GM12878 (cell line): ENCODE measurements around the gene EFNA2. TPM values are rescaled to one million over a fixed set of nuclear protein-coding genes. Genes with fewer than 3 reads are reported as not detected.
A peak's percentile ranks its signal among the peaks of the same experiment; 100 is the strongest.

ENCODE experiments used
- ATAC-seq: fragments of 200-7000 bp; cut with Tn5 transposase; 3 replicates; pipeline ENCODE4 v1.9.1; 2020; ENCODE audit warnings: mild to moderate bottlenecking, moderate library complexity
- BruUV-seq: library from RNA; stranded (reverse); fragments of 400-500 nt; replicated peaks from 2 replicates; lab custom pipeline; 2021; lab: Mats Ljungman, UMichigan
- CTCF ChIA-PET: fragments of 300-600 bp; sonication (Branson Sonifier 250); formaldehyde crosslinking; extraction: SDS; loops from one replicate; lab custom pipeline; 2021; ENCODE audit warnings: inconsistent platforms; lab: Yijun Ruan, JAX
- POLR2A ChIA-PET: fragments of 350-600 bp; formaldehyde crosslinking; extraction: SDS; loops from one replicate; lab custom pipeline; 2021; ENCODE audit warnings: inconsistent platforms; lab: Charles Lee
- RAD21 ChIA-PET: fragments of 300-600 bp; sonication (Branson Sonifier 250); formaldehyde crosslinking; loops from one replicate; lab custom pipeline; 2023; ENCODE audit warnings: antibody characterized with exemption; ENCODE audit not compliant: unreplicated experiment; lab: Charles Lee
- SMC1A ChIA-PET: fragments of 300-600 bp; sonication (Branson Sonifier 250); formaldehyde crosslinking; loops from one replicate; lab custom pipeline; 2023; ENCODE audit not compliant: unreplicated experiment, uncharacterized antibody; lab: Charles Lee
- DNase-seq: peaks from one replicate; pipeline ENCODE4 v3.0.0-alpha.2; 2011; ENCODE audit warnings: low read depth, low spot score
- FAIRE-seq: peaks from 3 replicates; lab custom pipeline; 2011; peaks lifted over from hg19 to GRCh38; lab: Jason Lieb, UNC
- H2AFZ ChIP-seq: 2 replicates; pipeline ENCODE4 v1.6.0; 2011; ENCODE audit warnings: low read depth, low read length, control low read depth; ENCODE audit not compliant: control insufficient read depth
- H3K27ac ChIP-seq: 2 replicates; pipeline ENCODE4 v1.5.1; 2011; ENCODE audit warnings: control low read depth; ENCODE audit not compliant: control insufficient read depth, insufficient read depth
- H3K27me3 ChIP-seq, 2 experiments: replicated peaks in 1 of 2; 2 replicates each; pipeline versions ENCODE4 v1.6.0 to v1.6.1; 2011; ENCODE audit warnings: low read length in 1 of 2; ENCODE audit not compliant: control insufficient read depth in 2 of 2, insufficient read depth in 2 of 2
- H3K36me3 ChIP-seq, 2 experiments: 2 replicates each; pipeline ENCODE4 v1.5.1; 2011; ENCODE audit warnings: low read length in 1 of 2; ENCODE audit not compliant: control insufficient read depth in 2 of 2, insufficient read depth in 2 of 2
- H3K4me1 ChIP-seq: 2 replicates; pipeline ENCODE4 v1.6.1; 2011; ENCODE audit warnings: mild to moderate bottlenecking, low read length, moderate library complexity, mixed read lengths; ENCODE audit not compliant: control insufficient read depth, insufficient read depth
- H3K4me2 ChIP-seq: 2 replicates; pipeline ENCODE4 v1.6.0; 2011; ENCODE audit warnings: control low read depth; ENCODE audit not compliant: control insufficient read depth, insufficient read depth
- H3K4me3 ChIP-seq: fragments of 200-600 bp; sonication (generic); 2 replicates; pipeline ENCODE4 v1.5.1; 2016
- H3K79me2 ChIP-seq: 2 replicates; pipeline ENCODE4 v1.6.0; 2011; ENCODE audit warnings: low read length; ENCODE audit not compliant: control insufficient read depth, insufficient read depth
- H3K9ac ChIP-seq: 2 replicates; pipeline ENCODE4 v1.8.0; 2011; ENCODE audit warnings: low read length, control low read depth, mixed read lengths; ENCODE audit not compliant: control insufficient read depth, insufficient read depth
- H3K9me3 ChIP-seq: replicated peaks from 3 replicates; pipeline ENCODE4 v1.5.1; 2011; ENCODE audit warnings: mild to moderate bottlenecking, low read length; ENCODE audit not compliant: control insufficient read depth, insufficient read depth
- H4K20me1 ChIP-seq: 2 replicates; pipeline ENCODE4 v1.6.0; 2011; ENCODE audit not compliant: control insufficient read depth, insufficient read depth
- BMI1 ChIP-seq: fragments of 450-650 bp; IDR thresholded peaks from 2 replicates; pipeline ENCODE4 v1.6.1; 2016; ENCODE audit warnings: mild to moderate bottlenecking, moderate library complexity, borderline replicate concordance
- CREB1 ChIP-seq: IDR thresholded peaks from 2 replicates; pipeline ENCODE4 v1.6.1; 2012; ENCODE audit warnings: low read depth, mild to moderate bottlenecking, inconsistent platforms
- GATAD2B ChIP-seq: fragments of 450-650 bp; conservative IDR thresholded peaks from 2 replicates; pipeline ENCODE4 v1.6.1; 2017; ENCODE audit warnings: low read depth, mild to moderate bottlenecking, moderate library complexity
- NR2F1 ChIP-seq: fragments of 450-650 bp; conservative IDR thresholded peaks from 2 replicates; pipeline ENCODE4 v1.6.1; 2017; ENCODE audit warnings: mild to moderate bottlenecking
- POLR2A ChIP-seq: IDR thresholded peaks from 2 replicates; pipeline ENCODE4 v1.6.1; 2011; ENCODE audit warnings: low read depth, mild to moderate bottlenecking, low read length
- WGBS: methylation state at CpG from one replicate; pipeline ENCODE4 v1.1.6; 2016; ENCODE audit warnings: low lambda C conversion rate; ENCODE audit not compliant: insufficient replicate concordance, insufficient coverage; ENCODE audit errors: missing lambda C conversion rate; 5-methylcytosine and 5-hydroxymethylcytosine counted together
- in situ Hi-C: fragments of 300-500 bp; cut with MboI; formaldehyde crosslinking; loops from 9 replicates; pipeline ENCODE4 v1.14.3; 2018; ENCODE audit warnings: mixed read lengths
- intact Hi-C: fragments of 100-400 bp; cut with micrococcal nuclease; formaldehyde crosslinking; loops from one replicate; pipeline ENCODE4 v1.14.2; 2022; ENCODE audit not compliant: unreplicated experiment
- polyA plus RNA-seq, 11 experiments: library from polyadenylated mRNA; depleted of rRNA in 4 of 11; unstranded in 6 of 11; stranded (reverse) in 5 of 11; fragments of >200 nt; fragmentation: Nextera tagmentation in 4 of 11; fragmentation: Illumina TruSeq in 1 of 11; extraction: Ambion mirVana in 4 of 11; extraction: Trizol in 1 of 11; gene quantifications; 1 replicate in 1 of 11; 2 replicates in 10 of 11; pipeline versions ENCODE4 v1.2.1 to v1.2.3, GENCODE V29; 2011 to 2016; ENCODE audit warnings: inconsistent platforms in 2 of 11, missing spikeins in 2 of 11, low read depth in 1 of 11
- total RNA-seq, 4 experiments: library from RNA; depleted of rRNA in 3 of 4; stranded (reverse); fragments of >200 nt in 3 of 4; fragmentation: Illumina TruSeq in 1 of 4; extraction: Trizol in 1 of 4; gene quantifications; 2 replicates each; pipeline versions ENCODE4 v1.2.1 to v1.2.3, GENCODE V29; 2013 to 2021

EFNA2 gene
- total and polyA plus RNA-seq, 10 of the 15 experiments (the other 5 are each of a cell fraction or from before 2014, with no cell fraction given): not detected

DNA sequence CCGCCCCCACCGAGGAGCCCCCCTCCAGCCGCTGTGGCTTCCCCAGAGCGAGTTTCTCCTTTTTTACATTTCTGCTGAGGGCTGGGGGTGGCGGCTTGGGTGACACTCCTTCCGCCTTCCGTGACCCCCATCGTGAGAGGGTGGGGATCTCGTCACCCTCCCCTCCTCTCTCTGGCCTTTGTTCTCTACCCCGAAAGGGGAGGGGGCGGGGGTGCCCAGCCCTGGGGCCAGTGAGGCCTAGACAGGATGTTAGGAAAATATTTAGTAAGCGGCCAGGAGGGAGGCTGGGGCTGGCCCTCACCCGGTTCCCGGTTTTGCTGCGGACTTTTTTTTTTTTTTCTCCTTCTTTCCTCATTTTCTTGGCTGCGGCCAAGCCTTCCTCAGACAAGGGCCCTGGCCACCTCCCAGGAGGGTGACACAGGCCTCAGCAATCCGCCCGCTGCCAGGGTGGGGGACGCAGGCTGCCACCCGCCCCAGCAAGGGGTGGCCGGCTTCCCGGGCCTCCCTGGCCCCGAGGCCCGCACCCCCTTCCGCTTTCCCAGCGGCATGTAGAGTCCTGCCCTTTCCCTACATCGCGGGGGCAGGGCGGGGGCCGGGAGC, 33.4 kb upstream of the EFNA2 start:
- SMC1A ChIA-PET: interaction anchor here (1.2 to 1.9 kb wide), 3 partner anchors 8 to 14 kb away, joined by 4 to 14 read pairs (median 6); no protein-coding TSS in a partner anchor
- in situ Hi-C loops: no loop called here
- no TSS peak for BruUV-seq
- Histone ChIP-seq H3K79me2 (peaks cover 55% of the 10 kb centered on the region), H3K4me3 (peak overlapping the region; percentile 91), H3K36me3 (peaks cover 14 to 29% of the 10 kb centered on the region in 2 experiments; a peak in 3 of 4 replicates), H3K9ac (peak overlapping the region; percentile 86), H4K20me1 (no peaks in the 10 kb centered on the region)
- RAD21 ChIA-PET: interaction anchor here (1.2 to 2.9 kb wide), 4 partner anchors 8 to 17 kb away, joined by 4 to 47 read pairs (median 11); partner anchors contain the start of gene CIRBP
- peak; percentile 15 for ATAC-seq
- TF ChIP-seq BMI1: no peak
- 0 out of 2 replicates have a peak, but pooled peaks have one; percentile 13 for TF ChIP-seq CREB1
- TF ChIP-seq GATAD2B: 0 out of 2 replicates have a peak, but pooled peaks have one; percentile 16
- TF ChIP-seq POLR2A: no peak
- TF ChIP-seq NR2F1: 0 out of 2 replicates have a peak, but pooled peaks have one; percentile 29
- TF ChIP-seq, all 136 proteins: peak for 3
- Histone ChIP-seq H3K4me2 (peak overlapping the region; percentile 53), H3K27ac (peak overlapping the region; percentile 72), H3K9me3 (no peaks in the 10 kb centered on the region), H3K27me3 (no peaks in the 10 kb centered on the region), H3K4me1 (peaks cover 10% of the 10 kb centered on the region), H2AFZ (no peak overlapping the region)
- intact Hi-C loops: no loop called here
- FAIRE-seq: no peak
- CTCF ChIA-PET: interaction anchor here (1.1 to 2.3 kb wide), 5 partner anchors 8 to 16 kb away, joined by 3 to 26 read pairs (median 11); partner anchors contain the start of gene CIRBP
- POLR2A ChIA-PET: interaction anchor here (1.0 to 2.9 kb wide), 8 partner anchors 8 to 19 kb away, joined by 3 to 29 read pairs (median 10); partner anchors contain the start of gene CIRBP
- under 1% methylated on average over 20 of the region's 30 CpGs for WGBS
- no peak for DNase-seq
